ENCODE data around the gene ZNF782.
"Not testable (repeated sequence)": the region's sequence is repeated elsewhere in the genome, so short reads cannot be mapped to it uniquely, and the experiment has no call there.

ZNF782 gene

GRCh38 chr9:96853781-96854650, at the start of gene ZNF782:
ZNF782 (minus strand) TSS chr9:96854514; CDS start chr9:96851961, 2,553 bp downstream.
- peak; percentile 63 to 81 (median 75) for DNase-seq

- not testable (repeated sequence) for DNase-seq
These were observed 45.7 kb upstream of the ZNF782 start for GRCh38 chr9:96900010-96900409.

GRCh38 chr9:96892131-96892530, 37.8 kb upstream of the ZNF782 start:
- no peak for DNase-seq

GRCh38 chr9:96888591-96888990, 34.3 kb upstream of the ZNF782 start:
- no peak for DNase-seq

- no peak for DNase-seq
These were observed 31.1 kb upstream of the ZNF782 start for GRCh38 chr9:96885424-96885823.

- no peak for DNase-seq
These were observed 30.1 kb upstream of the ZNF782 start for GRCh38 chr9:96884443-96884842.

- DNase-seq: no peak
These were observed 29.6 kb upstream of the ZNF782 start for GRCh38 chr9:96883922-96884321.

- no peak for DNase-seq
These were observed 23.0 kb upstream of the ZNF782 start for GRCh38 chr9:96877269-96877668.

GRCh38 chr9:96875461-96876142, 21.3 kb upstream of the ZNF782 start:
- DNase-seq: peak in 2 of 6 experiments; percentile 11 to 13

GRCh38 chr9:96874947-96875460, 20.7 kb upstream of the ZNF782 start:
- peak in 1 of 6 experiments; percentile 5 for DNase-seq

GRCh38 chr9:96874201-96874785, 20.0 kb upstream of the ZNF782 start:
- no peak for DNase-seq

GRCh38 chr9:96871176-96871575, 16.9 kb upstream of the ZNF782 start:
- DNase-seq: no peak

- DNase-seq: no peak
These were observed 14.4 kb upstream of the ZNF782 start for GRCh38 chr9:96868709-96869108.

GRCh38 chr9:96867079-96867804, 12.9 kb upstream of the ZNF782 start:
- DNase-seq: no peak

GRCh38 chr9:96865240-96865639, 10.9 kb upstream of the ZNF782 start:
- DNase-seq: not testable (repeated sequence)

- DNase-seq: no peak
These were observed 5.3 kb upstream of the ZNF782 start for GRCh38 chr9:96859461-96860198.

- no peak for DNase-seq
These were observed 4.4 kb upstream of the ZNF782 start for GRCh38 chr9:96858670-96859069.

GRCh38 chr9:96858018-96858573, 3.8 kb upstream of the ZNF782 start:
- no peak for DNase-seq

GRCh38 chr9:96856363-96857286, 2.3 kb upstream of the ZNF782 start:
- peak; percentile 32 to 70 (median 56) for DNase-seq

GRCh38 chr9:96854651-96855273, 448 bp upstream of the ZNF782 start:
- no peak for DNase-seq
